Mammary epithelial cell (primary cell): Measurements from ENCODE around the gene CAND2.

ENCODE experiments used
- CTCF ChIP-seq, 2 donors: IDR thresholded peaks in 1 of 2; conservative IDR thresholded peaks in 1 of 2; 2 replicates each; pipeline ENCODE4 v1.5.1; 2011 to 2012; ENCODE audit warnings: inconsistent platforms in 2 of 2, low read length in 2 of 2, mild to moderate bottlenecking in 2 of 2, control low read depth in 1 of 2, low read depth in 1 of 2; ENCODE audit not compliant: insufficient read depth in 1 of 2; ENCODE audit errors: extremely low read depth in 1 of 2
- EZH2 ChIP-seq: IDR thresholded peaks from 2 replicates; pipeline ENCODE4 v1.6.1; 2012; ENCODE audit warnings: low read length, inconsistent platforms, borderline replicate concordance

DNA sequence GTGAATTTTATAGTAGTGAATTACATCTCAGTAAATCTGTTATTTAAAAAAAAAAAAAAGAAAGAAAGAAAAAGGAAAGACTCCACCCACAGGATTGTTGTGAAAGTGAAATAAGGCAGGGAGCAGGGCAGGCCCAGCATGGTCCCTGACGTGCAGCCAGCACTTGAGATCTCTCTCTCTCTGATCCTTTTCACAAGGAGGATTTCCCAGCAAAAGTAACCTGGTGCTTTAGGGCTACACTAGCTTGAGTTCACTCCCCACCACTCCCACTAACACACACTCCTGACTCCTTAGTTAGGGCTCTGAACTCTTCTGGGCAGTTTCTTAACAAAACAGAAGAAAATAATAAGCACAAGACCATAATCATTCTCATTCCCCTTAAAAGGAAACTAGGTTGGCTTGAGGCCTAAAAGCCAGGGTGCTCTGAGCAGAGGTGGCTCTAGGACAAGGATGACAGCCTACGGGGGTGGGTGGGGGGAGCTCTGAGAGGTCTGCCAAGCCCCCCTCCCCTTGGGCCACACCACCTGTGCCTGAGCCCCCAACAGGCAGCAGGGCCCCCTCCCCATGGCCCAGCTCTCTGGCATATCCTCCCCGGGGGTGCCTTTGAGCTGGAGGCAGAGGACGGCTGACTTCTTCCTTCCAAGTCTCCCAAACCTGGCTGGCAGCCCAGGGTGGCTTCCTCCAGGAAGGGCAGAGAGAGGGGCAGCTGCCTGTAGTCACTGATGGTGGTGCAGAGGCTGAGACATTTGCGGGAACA is 38.3 kb upstream of the CAND2 start:
- TF ChIP-seq CTCF (conservative IDR thresholded peaks at IDR 0.05 in 1 of 2, IDR thresholded peaks at IDR 0.05 in 1 of 2; ENCODE audit: extremely low read depth in 1 of 2, insufficient read depth in 1 of 2, low read depth in 1 of 2, low read length in 2 of 2), result no peak
- TF ChIP-seq EZH2, result no peak
